Caco-2 (cell line): Measurements from ENCODE around the gene ZSWIM5. TPM values are rescaled to one million over a fixed set of nuclear protein-coding genes. Genes with fewer than 3 reads are reported as not detected.
"Not testable (repeated sequence)": the region's sequence is repeated elsewhere in the genome, so short reads cannot be mapped to it uniquely, and the experiment has no call there.

Source experiments
- BruUV-seq: library from RNA; stranded (reverse); fragments of 400-500 nt; replicated peaks from 2 replicates; lab custom pipeline; 2021; lab: Mats Ljungman, UMichigan
- CTCF ChIA-PET: fragments of 300-600 bp; sonication (Branson Sonifier 250); formaldehyde crosslinking; loops from one replicate; lab custom pipeline; 2022; ENCODE audit warnings: antibody characterized with exemption; lab: Charles Lee
- POLR2A ChIA-PET: fragments of 300-600 bp; sonication (Branson Sonifier 250); formaldehyde crosslinking; loops from one replicate; lab custom pipeline; 2022; ENCODE audit warnings: antibody characterized with exemption; lab: Charles Lee
- DNase-seq, 2 experiments: peaks; one replicate each; pipeline versions ENCODE4 v3.0.0 to v3.0.0-alpha.2; 2020 to 2022
- H3K27me3 ChIP-seq: replicated peaks from 2 replicates; pipeline ENCODE4 v1.6.0; 2011; ENCODE audit warnings: low read length; ENCODE audit not compliant: control insufficient read depth, insufficient read depth
- H3K36me3 ChIP-seq: 2 replicates; pipeline ENCODE4 v1.5.1; 2011; ENCODE audit warnings: low read length; ENCODE audit not compliant: control insufficient read depth, insufficient read depth
- H3K4me1 ChIP-seq: fragments of 250-450 bp; sonication (Bioruptor Pico); 2 replicates; pipeline ENCODE4 v1.5.1; 2020; ENCODE audit warnings: mild to moderate bottlenecking
- H3K4me3 ChIP-seq: 2 replicates; pipeline ENCODE4 v1.5.1; 2011; ENCODE audit warnings: low read depth, mild to moderate bottlenecking, control low read depth, low read length
- H3K9me3 ChIP-seq: fragments of 250-450 bp; sonication (Bioruptor Pico); 2 replicates; pipeline ENCODE4 v1.5.1; 2020; ENCODE audit warnings: mild to moderate bottlenecking, moderate library complexity
- H3K27ac Mint-ChIP-seq: one replicate; pipeline ENCODE4 v1.8.0; 2022; ENCODE audit warnings: mixed read lengths; ENCODE audit not compliant: unreplicated experiment
- H3K27me3 Mint-ChIP-seq: one replicate; pipeline ENCODE4 v1.8.0; 2022; ENCODE audit warnings: mixed read lengths; ENCODE audit not compliant: insufficient read depth, unreplicated experiment
- H3K36me3 Mint-ChIP-seq: one replicate; pipeline ENCODE4 v1.8.0; 2022; ENCODE audit warnings: mild to moderate bottlenecking, mixed read lengths; ENCODE audit not compliant: insufficient read depth, unreplicated experiment
- H3K4me1 Mint-ChIP-seq: one replicate; pipeline ENCODE4 v1.8.0; 2022; ENCODE audit warnings: low read depth, mixed read lengths; ENCODE audit not compliant: unreplicated experiment
- H3K4me3 Mint-ChIP-seq: one replicate; pipeline ENCODE4 v1.8.0; 2022; ENCODE audit warnings: mild to moderate bottlenecking, moderate library complexity, mixed read lengths; ENCODE audit not compliant: unreplicated experiment
- H3K9me3 Mint-ChIP-seq: one replicate; pipeline ENCODE4 v1.8.0; 2022; ENCODE audit warnings: mixed read lengths; ENCODE audit not compliant: unreplicated experiment
- intact Hi-C: fragments of 100-400 bp; cut with micrococcal nuclease; formaldehyde crosslinking; loops from one replicate; pipeline ENCODE4 v1.10.0; 2022; ENCODE audit not compliant: unreplicated experiment
- total RNA-seq: library from RNA; stranded (reverse); gene quantifications from 2 replicates; pipeline ENCODE4 v1.2.3, GENCODE V29; 2022
- TF ChIP-seq, protein P1 (sequence below), 2 experiments: fragments of 200-600 bp in 1 of 2; IDR thresholded peaks; 1 replicate in 1 of 2; 2 replicates in 1 of 2; pipeline versions ENCODE4 v1.5.1 to v1.8.0; 2011 to 2022; ENCODE audit warnings: antibody characterized with exemption in 1 of 2, control low read depth in 1 of 2, inconsistent platforms in 1 of 2, low read depth in 1 of 2, low read length in 1 of 2, mild to moderate bottlenecking in 1 of 2, moderate library complexity in 1 of 2; ENCODE audit not compliant: insufficient read depth in 1 of 2, severe bottlenecking in 1 of 2, unreplicated experiment in 1 of 2

ZSWIM5 gene
- total RNA-seq, 1 experiment from 2014 or later: 0.54 TPM

DNA sequence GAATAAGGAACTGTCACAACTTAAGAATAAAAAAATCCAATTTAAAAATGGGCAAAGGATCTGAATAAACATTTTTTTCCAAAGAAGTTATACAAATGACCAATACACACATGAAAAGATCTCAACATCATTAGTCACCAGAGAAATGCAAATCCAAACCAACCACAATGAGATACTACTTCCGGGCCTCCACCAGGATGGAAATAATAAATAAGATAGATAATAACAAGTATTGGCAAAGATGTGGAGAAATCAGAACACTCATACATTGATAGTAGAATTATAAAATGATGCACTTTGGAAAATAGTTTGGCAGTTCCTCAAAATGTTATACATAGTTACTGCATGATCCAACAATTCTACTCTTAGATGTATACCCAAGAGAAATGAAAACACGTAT, 18.7 kb downstream of the ZSWIM5 start:
- peaks cover 3% of the 10 kb centered on the region; the same call in 1 of the 2 replicates for H3K4me1 ChIP-seq
- no peaks in the 10 kb centered on the region for H3K9me3 Mint-ChIP-seq
- H3K27me3 Mint-ChIP-seq: no peaks in the 10 kb centered on the region
- no peak overlapping the region for H3K4me3 ChIP-seq
- H3K4me3 Mint-ChIP-seq: no peak overlapping the region
- no peak for DNase-seq
- H3K9me3 ChIP-seq: 0 out of 2 replicates have a peak, but pooled peaks cover 4% of the 10 kb centered on the region
- TF ChIP-seq, protein P1, sequence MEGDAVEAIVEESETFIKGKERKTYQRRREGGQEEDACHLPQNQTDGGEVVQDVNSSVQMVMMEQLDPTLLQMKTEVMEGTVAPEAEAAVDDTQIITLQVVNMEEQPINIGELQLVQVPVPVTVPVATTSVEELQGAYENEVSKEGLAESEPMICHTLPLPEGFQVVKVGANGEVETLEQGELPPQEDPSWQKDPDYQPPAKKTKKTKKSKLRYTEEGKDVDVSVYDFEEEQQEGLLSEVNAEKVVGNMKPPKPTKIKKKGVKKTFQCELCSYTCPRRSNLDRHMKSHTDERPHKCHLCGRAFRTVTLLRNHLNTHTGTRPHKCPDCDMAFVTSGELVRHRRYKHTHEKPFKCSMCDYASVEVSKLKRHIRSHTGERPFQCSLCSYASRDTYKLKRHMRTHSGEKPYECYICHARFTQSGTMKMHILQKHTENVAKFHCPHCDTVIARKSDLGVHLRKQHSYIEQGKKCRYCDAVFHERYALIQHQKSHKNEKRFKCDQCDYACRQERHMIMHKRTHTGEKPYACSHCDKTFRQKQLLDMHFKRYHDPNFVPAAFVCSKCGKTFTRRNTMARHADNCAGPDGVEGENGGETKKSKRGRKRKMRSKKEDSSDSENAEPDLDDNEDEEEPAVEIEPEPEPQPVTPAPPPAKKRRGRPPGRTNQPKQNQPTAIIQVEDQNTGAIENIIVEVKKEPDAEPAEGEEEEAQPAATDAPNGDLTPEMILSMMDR (IDR thresholded peaks at IDR 0.05; ENCODE audit: insufficient read depth in 1 of 2, low read depth in 1 of 2, low read length in 1 of 2, severe bottlenecking in 1 of 2, unreplicated experiment in 1 of 2): no peak
- CTCF ChIA-PET: no interaction called here
- H3K4me1 Mint-ChIP-seq: no peaks in the 10 kb centered on the region
- H3K36me3 Mint-ChIP-seq: no peaks in the 10 kb centered on the region
- H3K27ac Mint-ChIP-seq: no peak overlapping the region
- H3K27me3 ChIP-seq: no peaks in the 10 kb centered on the region
- POLR2A ChIA-PET: no interaction called here
- H3K36me3 ChIP-seq: no peaks in the 10 kb centered on the region
- intact Hi-C loops: no loop called here
- no TSS peak for BruUV-seq

DNA sequence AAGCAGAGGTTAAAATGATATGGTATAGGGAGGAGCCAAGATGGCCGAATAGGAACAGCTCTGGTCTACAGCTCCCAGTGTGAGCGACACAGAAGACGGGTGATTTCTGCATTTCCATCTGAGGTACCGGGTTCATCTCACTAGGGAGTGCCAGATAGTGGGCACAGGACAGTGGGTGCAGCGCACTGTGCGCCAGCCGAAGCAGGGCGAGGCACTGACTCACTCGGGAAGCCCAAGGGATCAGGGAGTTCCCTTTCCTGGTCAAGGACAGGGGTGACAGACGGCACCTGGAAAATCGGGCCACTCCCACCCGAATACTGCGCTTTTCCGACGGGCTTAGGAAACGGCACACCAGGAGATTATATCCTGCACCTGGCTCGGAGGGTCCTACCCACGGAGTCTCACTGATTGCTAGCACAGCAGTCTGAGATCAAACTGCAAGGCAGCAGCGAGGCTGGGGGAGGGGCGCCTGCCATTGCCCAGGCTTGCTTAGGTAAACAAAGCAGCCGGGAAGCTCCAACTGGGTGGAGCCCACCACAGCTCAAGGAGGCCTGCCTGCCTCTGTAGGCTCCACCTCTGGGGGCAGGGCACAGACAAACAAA, 26.4 kb downstream of the ZSWIM5 start:
- H3K9me3 ChIP-seq, H3K4me1 ChIP-seq, H3K27me3 Mint-ChIP-seq, BruUV-seq, H3K4me3 ChIP-seq, H3K36me3 ChIP-seq, H3K9me3 Mint-ChIP-seq, H3K36me3 Mint-ChIP-seq, H3K27me3 ChIP-seq, H3K27ac Mint-ChIP-seq, CTCF ChIA-PET, H3K4me3 Mint-ChIP-seq, POLR2A ChIA-PET, DNase-seq, intact Hi-C loops, H3K4me1 Mint-ChIP-seq: not testable (repeated sequence)

DNA sequence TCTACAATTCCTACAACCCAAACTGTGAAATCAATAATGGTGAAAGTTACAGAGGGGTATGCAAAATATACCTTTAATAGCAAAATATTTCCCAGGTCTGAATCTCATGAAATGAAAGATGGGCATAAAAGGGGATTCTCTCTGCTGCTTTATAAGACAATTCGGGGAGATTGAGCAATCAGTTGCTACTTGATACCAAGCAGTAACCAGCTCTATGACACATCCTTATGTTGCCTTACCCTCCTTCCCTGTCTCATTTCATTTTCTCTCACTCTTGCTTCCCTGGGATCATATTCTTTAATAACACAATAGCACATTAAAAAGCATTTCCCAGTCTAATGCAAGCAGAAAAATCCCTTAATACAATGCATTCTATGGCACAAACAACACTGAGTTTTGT, 29.0 kb downstream of the ZSWIM5 start:
- no peaks in the 10 kb centered on the region for H3K27me3 ChIP-seq
- H3K4me3 Mint-ChIP-seq: no peak overlapping the region
- ChIA-PET CTCF (no interaction called here), POLR2A (no interaction called here)
- H3K27me3 Mint-ChIP-seq: no peaks in the 10 kb centered on the region
- DNase-seq: no peak
- no peak overlapping the region for H3K4me3 ChIP-seq
- intact Hi-C loops: no loop called here
- H3K4me1 Mint-ChIP-seq: no peaks in the 10 kb centered on the region
- 0 out of 2 replicates have a peak, but pooled peaks cover under 1% of the 10 kb centered on the region for H3K4me1 ChIP-seq
- peaks cover 9% of the 10 kb centered on the region for H3K9me3 Mint-ChIP-seq
- TF ChIP-seq, protein P1 (IDR thresholded peaks at IDR 0.05; ENCODE audit: insufficient read depth in 1 of 2, low read depth in 1 of 2, low read length in 1 of 2, severe bottlenecking in 1 of 2, unreplicated experiment in 1 of 2): no peak
- no peaks in the 10 kb centered on the region for H3K36me3 Mint-ChIP-seq
- H3K9me3 ChIP-seq: no peaks in the 10 kb centered on the region
- BruUV-seq: no TSS peak
- H3K27ac Mint-ChIP-seq: no peak overlapping the region
- no peaks in the 10 kb centered on the region for H3K36me3 ChIP-seq
